Ovary (tissue), 3 donors: ENCODE results near the gene RSPH10B2.

Experiments
- CTCF ChIP-seq, 3 donors: fragments of 450-650 bp in 2 of 3; fragments of 200-600 bp in 1 of 3; IDR thresholded peaks; one replicate each; pipeline versions ENCODE4 v1.5.1 to v1.8.0; 2016 to 2022; ENCODE audit warnings: antibody characterized with exemption in 3 of 3, mild to moderate bottlenecking in 1 of 3
- EP300 ChIP-seq: sonication (generic); formaldehyde crosslinking; IDR thresholded peaks from one replicate; pipeline ENCODE4 v1.6.1; 2017; ENCODE audit warnings: antibody characterized with exemption
- donor health status: DM: no; HTN: no; CAD: no.

- no peak for TF ChIP-seq CTCF (IDR thresholded peaks at IDR 0.05)
- TF ChIP-seq EP300 = no peak
Measured at GRCh38 chr7:6725003-6725402, 28.9 kb upstream of the RSPH10B2 start.
